GM12801 (cell line): ENCODE data around the gene CYLC2.

Source experiments
- TF ChIP-seq, protein P1 (sequence below): IDR thresholded peaks from one replicate; pipeline ENCODE4 v1.5.1; 2011; ENCODE audit warnings: control low read depth; ENCODE audit not compliant: insufficient read length; ENCODE audit errors: extremely low read depth

Gene CYLC2, protein sequence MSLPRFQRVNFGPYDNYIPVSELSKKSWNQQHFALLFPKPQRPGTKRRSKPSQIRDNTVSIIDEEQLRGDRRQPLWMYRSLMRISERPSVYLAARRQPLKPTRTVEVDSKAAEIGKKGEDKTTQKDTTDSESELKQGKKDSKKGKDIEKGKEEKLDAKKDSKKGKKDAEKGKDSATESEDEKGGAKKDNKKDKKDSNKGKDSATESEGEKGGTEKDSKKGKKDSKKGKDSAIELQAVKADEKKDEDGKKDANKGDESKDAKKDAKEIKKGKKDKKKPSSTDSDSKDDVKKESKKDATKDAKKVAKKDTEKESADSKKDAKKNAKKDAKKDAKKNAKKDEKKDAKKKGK

DNA sequence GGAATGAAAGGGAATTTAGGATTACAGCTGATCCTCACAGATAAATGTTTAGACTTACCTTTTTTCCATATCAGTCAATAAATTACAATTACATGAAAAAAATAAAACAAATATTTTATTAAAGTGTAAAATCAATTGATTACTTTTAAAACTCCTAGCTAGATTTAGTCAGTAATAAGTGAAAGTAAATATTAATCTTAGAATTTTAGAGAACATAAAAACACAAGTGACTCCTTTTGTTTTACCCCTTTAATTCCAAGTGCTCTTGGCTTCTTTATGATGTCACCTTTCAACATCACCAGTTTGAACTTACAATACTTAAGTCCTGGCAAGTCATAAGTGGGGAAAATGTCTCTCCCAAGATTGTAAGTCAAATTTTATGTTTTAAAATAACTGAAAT is at the start of gene CYLC2:
CYLC2 (plus strand) TSS at position 301 of the 400 bp plus-strand sequence; CDS start at position 349, 48 bp downstream.
- TF ChIP-seq, protein P1, sequence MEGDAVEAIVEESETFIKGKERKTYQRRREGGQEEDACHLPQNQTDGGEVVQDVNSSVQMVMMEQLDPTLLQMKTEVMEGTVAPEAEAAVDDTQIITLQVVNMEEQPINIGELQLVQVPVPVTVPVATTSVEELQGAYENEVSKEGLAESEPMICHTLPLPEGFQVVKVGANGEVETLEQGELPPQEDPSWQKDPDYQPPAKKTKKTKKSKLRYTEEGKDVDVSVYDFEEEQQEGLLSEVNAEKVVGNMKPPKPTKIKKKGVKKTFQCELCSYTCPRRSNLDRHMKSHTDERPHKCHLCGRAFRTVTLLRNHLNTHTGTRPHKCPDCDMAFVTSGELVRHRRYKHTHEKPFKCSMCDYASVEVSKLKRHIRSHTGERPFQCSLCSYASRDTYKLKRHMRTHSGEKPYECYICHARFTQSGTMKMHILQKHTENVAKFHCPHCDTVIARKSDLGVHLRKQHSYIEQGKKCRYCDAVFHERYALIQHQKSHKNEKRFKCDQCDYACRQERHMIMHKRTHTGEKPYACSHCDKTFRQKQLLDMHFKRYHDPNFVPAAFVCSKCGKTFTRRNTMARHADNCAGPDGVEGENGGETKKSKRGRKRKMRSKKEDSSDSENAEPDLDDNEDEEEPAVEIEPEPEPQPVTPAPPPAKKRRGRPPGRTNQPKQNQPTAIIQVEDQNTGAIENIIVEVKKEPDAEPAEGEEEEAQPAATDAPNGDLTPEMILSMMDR = no peak

DNA sequence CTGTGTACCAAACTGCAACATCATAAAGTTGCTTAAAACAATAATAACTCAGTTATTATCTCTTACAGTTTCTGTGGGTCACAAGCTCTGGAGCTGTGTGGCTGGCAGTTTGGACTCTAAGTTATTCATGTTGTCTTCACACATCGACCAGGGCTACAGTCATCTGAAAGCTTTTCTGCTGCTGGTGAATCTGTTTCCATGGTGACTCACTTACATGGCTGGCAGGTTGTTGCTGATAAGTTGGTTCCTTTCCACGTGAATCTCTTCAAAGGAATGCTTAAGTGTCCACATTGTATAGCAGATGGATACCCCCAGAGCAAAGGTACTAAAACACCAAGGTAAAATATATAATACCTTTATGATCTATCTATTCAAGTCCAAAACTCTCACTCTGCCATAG is 44.8 kb upstream of the CYLC2 start:
- TF ChIP-seq, protein P1 = no peak

DNA sequence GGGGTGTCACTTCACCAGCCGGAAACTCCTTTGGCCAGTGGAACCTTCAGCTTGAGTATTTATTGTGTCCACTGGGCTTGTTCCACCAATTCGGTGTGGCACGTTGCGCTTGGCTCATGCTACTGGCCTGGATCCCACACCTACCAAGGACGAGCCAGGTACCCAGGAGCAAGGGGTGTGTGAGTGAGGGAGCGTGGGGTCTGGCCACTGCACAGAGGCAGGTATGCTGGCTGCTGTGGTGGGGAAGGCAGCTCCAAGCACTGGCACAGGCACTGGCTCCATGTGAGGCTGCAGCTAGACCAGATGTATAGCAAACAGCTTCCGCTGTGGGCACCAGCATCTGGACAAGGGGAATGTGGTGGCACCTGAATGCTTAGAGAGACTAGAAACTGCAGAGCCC is 28.1 kb upstream of the CYLC2 start:
- TF ChIP-seq, protein P1 = no peak

DNA sequence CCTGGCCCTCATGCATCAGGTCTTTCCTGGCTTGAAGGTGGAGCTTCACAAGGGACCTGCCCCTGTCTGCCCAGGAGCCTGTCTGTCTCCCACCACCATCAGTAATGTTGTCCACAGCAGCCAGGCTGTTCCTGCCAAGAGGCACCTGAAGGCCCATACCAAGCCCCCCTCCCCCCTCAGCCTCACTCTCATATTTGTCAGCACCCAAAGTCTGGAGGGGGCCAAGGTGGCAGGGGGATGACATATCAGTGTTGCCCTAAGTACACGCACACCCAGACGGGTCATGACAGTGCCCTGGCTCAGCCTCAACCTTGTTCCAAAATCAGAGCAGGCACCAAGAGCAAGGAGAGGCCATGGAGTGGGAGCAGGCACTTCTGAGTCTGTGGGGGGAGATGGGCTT is 27.2 kb upstream of the CYLC2 start:
- TF ChIP-seq, protein P1 = no peak

DNA sequence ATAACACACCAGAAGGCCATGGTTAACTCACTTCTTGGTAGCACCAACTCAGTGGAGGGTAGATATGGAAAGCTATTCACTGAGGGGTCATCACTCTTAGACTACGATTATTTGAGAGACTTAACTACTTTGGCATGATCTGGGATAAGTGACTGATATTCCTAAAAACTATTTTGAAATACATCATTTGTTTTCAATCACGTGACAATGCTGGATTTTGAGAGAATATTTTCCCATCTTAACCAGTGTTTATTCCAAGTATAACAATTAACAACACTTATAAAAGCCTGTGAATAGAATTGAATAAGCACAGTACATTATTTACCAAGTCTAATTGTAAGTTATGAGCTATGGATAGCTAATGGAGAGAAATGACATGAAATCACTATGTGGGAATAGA is 22.4 kb upstream of the CYLC2 start:
- TF ChIP-seq, protein P1 = no peak

DNA sequence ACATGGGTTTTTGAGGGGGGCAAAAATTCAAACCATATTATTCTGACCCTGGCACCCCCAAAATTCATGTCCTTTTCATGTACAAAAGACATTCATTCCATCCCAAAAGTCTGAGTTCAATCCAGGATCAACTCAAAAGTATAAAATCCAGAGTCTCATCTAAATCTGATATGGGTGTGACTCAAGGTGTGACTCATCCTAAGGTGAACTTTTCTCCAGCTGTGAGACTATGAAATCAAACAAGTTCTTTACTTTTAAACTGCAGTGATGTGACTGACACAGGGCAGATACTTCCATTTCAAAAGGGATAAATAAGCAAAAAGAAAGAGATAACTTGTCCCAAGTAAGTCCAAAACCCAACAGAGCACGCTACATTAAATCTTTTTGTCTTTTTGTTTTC is 20.6 kb upstream of the CYLC2 start:
- TF ChIP-seq, protein P1 = no peak

DNA sequence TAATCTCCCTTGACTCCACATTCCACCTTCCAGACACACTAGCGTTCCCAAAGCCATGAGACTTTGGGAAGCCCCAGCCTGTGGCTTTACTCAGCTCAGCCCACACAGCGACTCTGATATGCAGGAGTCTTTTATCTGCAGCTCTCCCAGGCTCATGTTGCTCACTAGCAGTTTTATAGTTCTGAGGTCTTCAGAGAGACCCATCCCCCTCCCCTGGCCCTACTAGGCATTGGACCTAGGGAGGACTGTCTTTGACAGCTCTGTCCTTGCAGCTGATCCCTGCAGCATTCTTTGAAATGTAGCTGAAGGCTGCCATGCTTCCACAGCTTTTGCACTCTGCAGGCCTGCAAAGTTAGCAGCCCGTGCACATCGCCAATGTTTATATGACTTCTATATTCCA is 19.9 kb upstream of the CYLC2 start:
- TF ChIP-seq, protein P1 = no peak
